OCI-M2 (cell line): ENCODE results near the gene NID2.

ENCODE experiments used
- DNase-seq: peaks from one replicate; lab custom pipeline; 2025; ENCODE audit not compliant: unreplicated experiment; lab: John Stamatoyannopoulos, UW

The NID2 gene

GRCh38 chr14:52080158-52080800, 11.4 kb upstream of the NID2 start:
- no peak for DNase-seq

GRCh38 chr14:52079239-52079959, 10.5 kb upstream of the NID2 start:
- DNase-seq, result no peak

- DNase-seq, result no peak
These were observed 9.9 kb upstream of the NID2 start for GRCh38 chr14:52078721-52079120.

- no peak for DNase-seq
These were observed 9.3 kb upstream of the NID2 start for GRCh38 chr14:52078095-52078531.

GRCh38 chr14:52077256-52077979, 8.6 kb upstream of the NID2 start:
- DNase-seq, result no peak

- no peak for DNase-seq
These were observed 7.5 kb upstream of the NID2 start for GRCh38 chr14:52076334-52076733.

GRCh38 chr14:52075371-52075770, 6.5 kb upstream of the NID2 start:
- no peak for DNase-seq

GRCh38 chr14:52073251-52073650, 4.4 kb upstream of the NID2 start:
- no peak for DNase-seq

- DNase-seq, result no peak
These were observed 3.5 kb upstream of the NID2 start for GRCh38 chr14:52072266-52072780.

- no peak for DNase-seq
These were observed 2.8 kb upstream of the NID2 start for GRCh38 chr14:52071675-52072074.

- DNase-seq, result no peak
These were observed 1.2 kb upstream of the NID2 start for GRCh38 chr14:52070051-52070431.

GRCh38 chr14:52069307-52070050, 620 bp upstream of the NID2 start:
- DNase-seq, result no peak

GRCh38 chr14:52067873-52068614, 815 bp downstream of the NID2 start:
- no peak for DNase-seq

- DNase-seq, result no peak
These were observed 4.7 kb downstream of the NID2 start for GRCh38 chr14:52064174-52064573.

GRCh38 chr14:52063052-52063462, 5.8 kb downstream of the NID2 start:
- DNase-seq, result no peak

- no peak for DNase-seq
These were observed 7.0 kb downstream of the NID2 start for GRCh38 chr14:52061890-52062289.

GRCh38 chr14:52061390-52061789, 7.5 kb downstream of the NID2 start:
- no peak for DNase-seq

GRCh38 chr14:52060080-52060479, 8.8 kb downstream of the NID2 start:
- no peak for DNase-seq

GRCh38 chr14:52059649-52060048, 9.2 kb downstream of the NID2 start:
- DNase-seq, result no peak

GRCh38 chr14:52058341-52058740, 10.5 kb downstream of the NID2 start:
- DNase-seq, result no peak
